Left lung (tissue), 10 donors: ENCODE measurements around the gene C12orf50. TPM values are rescaled to one million over a fixed set of nuclear protein-coding genes. Genes with fewer than 3 reads are reported as not detected.
A peak's percentile ranks its signal among the peaks of the same experiment; 100 is the strongest.
"Not testable (repeated sequence)": the region's sequence is repeated elsewhere in the genome, so short reads cannot be mapped to it uniquely, and the experiment has no call there.

Experiments used
- ATAC-seq: fragments of 200-7000 bp; cut with Tn5 transposase; one replicate; pipeline ENCODE4 v1.9.1; 2020; ENCODE audit warnings: moderate library complexity
- DNase-seq, 4 donors: peaks; one replicate each; pipeline ENCODE4 v3.0.0-alpha.2; 2013 to 2020
- H3K27ac ChIP-seq, 2 donors: fragments of 200-600 bp; sonication (generic) in 1 of 2; one replicate each; pipeline versions ENCODE4 v1.5.0 to v1.8.0; 2020 to 2021
- H3K27me3 ChIP-seq, 2 donors: fragments of 200-600 bp; sonication (generic) in 1 of 2; one replicate each; pipeline versions ENCODE4 v1.5.0 to v1.8.0; 2020 to 2021
- H3K36me3 ChIP-seq, 2 donors: fragments of 200-600 bp; sonication (generic) in 1 of 2; one replicate each; pipeline versions ENCODE4 v1.5.0 to v1.8.0; 2020 to 2021
- H3K4me1 ChIP-seq, 2 donors: fragments of 200-600 bp; one replicate each; pipeline ENCODE4 v1.8.0; 2021
- H3K4me3 ChIP-seq, 2 donors: fragments of 200-600 bp; sonication (generic) in 1 of 2; one replicate each; pipeline versions ENCODE4 v1.5.0 to v1.8.0; 2020 to 2021; ENCODE audit warnings: mild to moderate bottlenecking in 1 of 2
- H3K9me3 ChIP-seq, 2 donors: fragments of 200-600 bp; sonication (generic) in 1 of 2; one replicate each; pipeline versions ENCODE4 v1.5.0 to v1.8.0; 2020 to 2021
- intact Hi-C, 2 donors: fragments of 100-400 bp; cut with DNase I; formaldehyde crosslinking; loops; one replicate each; pipeline versions ENCODE4 v1.11.2 to v1.14.2; 2022
- polyA plus RNA-seq, 6 donors: library from polyadenylated mRNA; unstranded; fragments of 120-200 nt; gene quantifications; one replicate each; pipeline ENCODE4 v1.2.1, GENCODE V29; 2013; ENCODE audit not compliant: insufficient read length in 6 of 6
- total RNA-seq, 2 donors: library from RNA; stranded (reverse); fragmentation: NEBNext Ultra II Directional; extraction: Animal tissue kit (Norgen Biotek cat#: 25700); gene quantifications; one replicate each; pipeline ENCODE4 v1.2.1, GENCODE V29; 2021
- TF ChIP-seq, protein P1 (sequence below), 2 donors: fragments of 200-600 bp; sonication (generic) in 1 of 2; IDR thresholded peaks; one replicate each; pipeline versions ENCODE4 v1.5.0 to v1.8.0; 2021; ENCODE audit warnings: antibody characterized with exemption in 2 of 2
- donor health status: DM: no; HTN: yes; CAD: no.
- donor health status: DM: no; HTN: no; CAD: no.

The C12orf50 gene
- total and polyA plus RNA-seq, 8 donors = 0.12 to 0.65 (median 0.53) TPM; not detected in 1

DNA sequence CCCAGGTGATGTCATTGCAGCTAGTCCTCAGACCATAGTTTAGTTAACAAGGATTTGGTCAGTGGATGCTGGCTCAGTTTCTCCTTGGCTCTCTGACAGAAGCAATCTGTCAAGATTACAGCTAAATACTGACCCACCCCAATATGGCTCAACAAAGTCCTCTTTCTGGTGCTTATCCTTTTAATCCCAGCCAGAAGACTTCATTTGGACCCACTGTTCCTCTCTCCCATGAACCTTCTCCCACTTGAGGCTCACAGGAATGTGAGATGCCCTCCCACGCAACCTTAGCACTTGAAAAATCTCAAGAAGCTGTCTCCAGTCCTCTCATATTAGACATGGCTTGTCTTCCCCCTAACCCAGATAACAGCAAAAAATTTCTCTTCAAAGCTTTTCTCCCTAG lies 47.7 kb downstream of the C12orf50 start:
- Histone ChIP-seq H3K36me3 (no peaks in the 10 kb centered on the region), H3K27me3 (no peaks in the 10 kb centered on the region), H3K4me1 (no peaks in the 10 kb centered on the region), H3K4me3 (no peak overlapping the region), H3K9me3 (no peaks in the 10 kb centered on the region), H3K27ac (no peak overlapping the region)
- ATAC-seq = no peak
- intact Hi-C loops = no loop called here
- TF ChIP-seq, protein P1, sequence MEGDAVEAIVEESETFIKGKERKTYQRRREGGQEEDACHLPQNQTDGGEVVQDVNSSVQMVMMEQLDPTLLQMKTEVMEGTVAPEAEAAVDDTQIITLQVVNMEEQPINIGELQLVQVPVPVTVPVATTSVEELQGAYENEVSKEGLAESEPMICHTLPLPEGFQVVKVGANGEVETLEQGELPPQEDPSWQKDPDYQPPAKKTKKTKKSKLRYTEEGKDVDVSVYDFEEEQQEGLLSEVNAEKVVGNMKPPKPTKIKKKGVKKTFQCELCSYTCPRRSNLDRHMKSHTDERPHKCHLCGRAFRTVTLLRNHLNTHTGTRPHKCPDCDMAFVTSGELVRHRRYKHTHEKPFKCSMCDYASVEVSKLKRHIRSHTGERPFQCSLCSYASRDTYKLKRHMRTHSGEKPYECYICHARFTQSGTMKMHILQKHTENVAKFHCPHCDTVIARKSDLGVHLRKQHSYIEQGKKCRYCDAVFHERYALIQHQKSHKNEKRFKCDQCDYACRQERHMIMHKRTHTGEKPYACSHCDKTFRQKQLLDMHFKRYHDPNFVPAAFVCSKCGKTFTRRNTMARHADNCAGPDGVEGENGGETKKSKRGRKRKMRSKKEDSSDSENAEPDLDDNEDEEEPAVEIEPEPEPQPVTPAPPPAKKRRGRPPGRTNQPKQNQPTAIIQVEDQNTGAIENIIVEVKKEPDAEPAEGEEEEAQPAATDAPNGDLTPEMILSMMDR (IDR thresholded peaks at IDR 0.05) = no peak
- no peak for DNase-seq

DNA sequence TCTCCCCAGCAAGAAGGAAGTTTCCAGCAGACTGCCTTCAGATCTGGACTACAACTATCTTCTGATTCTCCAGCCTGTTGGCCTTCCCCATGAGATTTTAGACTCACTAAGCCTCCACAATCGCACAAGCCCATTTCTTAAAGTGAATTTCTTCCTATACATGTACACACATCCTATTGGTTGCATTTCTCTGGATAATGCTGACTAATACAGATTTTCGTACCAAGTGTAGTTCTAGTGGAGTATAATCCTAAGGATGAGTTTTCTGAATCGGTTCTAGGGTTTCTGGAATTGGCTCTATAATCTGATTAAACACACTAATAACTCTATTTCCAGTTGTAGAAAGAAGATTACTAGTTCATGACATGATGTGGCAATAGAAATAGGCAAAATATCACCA lies 53.3 kb downstream of the C12orf50 start:
- peaks cover 0 to 2% of the 10 kb centered on the region in 2 donors for H3K9me3 ChIP-seq
- no peaks in the 10 kb centered on the region for H3K27me3 ChIP-seq
- TF ChIP-seq, protein P1 (IDR thresholded peaks at IDR 0.05) = no peak
- H3K27ac ChIP-seq = no peak overlapping the region
- no peaks in the 10 kb centered on the region for H3K36me3 ChIP-seq
- DNase-seq (no peak), ATAC-seq (no peak)
- intact Hi-C loops = no loop called here
- H3K4me1 ChIP-seq = no peaks in the 10 kb centered on the region
- H3K4me3 ChIP-seq = no peak overlapping the region

DNA sequence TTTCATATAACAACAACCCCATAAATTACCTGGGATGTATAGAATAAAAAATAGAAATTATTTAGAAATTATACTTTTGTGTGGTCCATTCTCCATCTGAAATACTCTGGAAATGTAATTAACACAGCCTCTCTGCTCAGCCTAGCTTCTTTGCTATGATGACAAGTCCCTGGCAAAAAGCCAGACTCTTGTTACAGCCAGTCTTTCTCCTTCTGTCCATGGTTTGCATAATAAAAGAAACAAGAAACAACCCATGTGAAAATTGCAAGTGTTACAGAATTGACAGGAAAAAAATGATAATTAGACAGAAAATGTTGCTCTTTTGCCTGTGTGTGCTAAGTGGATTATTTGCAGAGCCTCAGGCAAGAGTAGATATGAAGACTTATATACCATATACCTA lies 61.3 kb downstream of the C12orf50 start:
- no peaks in the 10 kb centered on the region for H3K27me3 ChIP-seq
- TF ChIP-seq, protein P1 (IDR thresholded peaks at IDR 0.05) = no peak
- H3K27ac ChIP-seq = no peak overlapping the region
- DNase-seq = no peak
- intact Hi-C loops = no loop called here
- H3K36me3 ChIP-seq = no peaks in the 10 kb centered on the region
- H3K4me3 ChIP-seq = no peak overlapping the region
- ATAC-seq = no peak
- no peaks in the 10 kb centered on the region for H3K4me1 ChIP-seq
- H3K9me3 ChIP-seq = no peaks in the 10 kb centered on the region

DNA sequence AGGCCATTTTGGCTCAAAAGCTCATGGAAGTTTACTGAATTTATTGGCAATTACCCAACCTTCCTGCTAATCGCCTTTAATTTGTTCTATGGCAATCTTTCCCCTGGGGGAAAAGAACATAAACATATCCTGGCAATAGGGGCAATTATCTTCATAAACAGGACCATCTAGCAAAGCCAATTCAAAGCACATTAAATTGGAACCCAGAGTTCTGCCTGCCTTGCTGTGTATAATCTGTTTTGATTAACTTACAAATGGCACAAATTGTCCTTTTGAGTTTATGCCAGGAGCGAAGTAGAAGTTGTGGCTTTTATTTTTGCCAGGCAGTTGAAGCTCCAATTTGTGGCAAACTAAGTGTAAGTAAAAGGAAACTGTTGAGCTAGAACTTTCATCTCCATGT lies 68.6 kb downstream of the C12orf50 start:
- intact Hi-C loops = no loop called here
- H3K9me3 ChIP-seq = no peaks in the 10 kb centered on the region

DNA sequence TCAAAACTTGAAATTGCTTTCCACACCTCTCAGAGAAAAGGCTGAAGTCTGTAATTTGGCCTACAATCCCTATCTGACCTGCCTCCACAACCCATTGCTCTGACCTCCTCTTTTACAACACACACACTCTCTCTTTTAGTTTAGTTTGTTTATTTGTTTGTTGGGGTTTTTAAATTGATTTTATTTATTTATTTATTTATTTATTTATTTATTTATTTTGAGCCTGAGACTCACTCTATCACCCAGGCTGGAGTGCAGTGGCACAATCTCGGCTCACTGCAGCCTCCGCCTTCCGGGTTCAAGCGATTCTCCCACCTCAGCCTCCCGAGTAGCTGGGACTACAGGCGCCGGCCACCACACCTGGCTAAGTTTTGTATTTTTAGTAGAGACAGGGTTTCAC lies 75.2 kb downstream of the C12orf50 start:
- intact Hi-C loops, H3K36me3 ChIP-seq, H3K27me3 ChIP-seq, H3K4me1 ChIP-seq, H3K27ac ChIP-seq, DNase-seq, H3K9me3 ChIP-seq, H3K4me3 ChIP-seq, ATAC-seq: not testable (repeated sequence)

More for the DNA sequence above, 68.6 kb downstream of the C12orf50 start:
- H3K36me3 ChIP-seq = no peaks in the 10 kb centered on the region
- no peaks in the 10 kb centered on the region for H3K4me1 ChIP-seq
- H3K27ac ChIP-seq = no peak overlapping the region
- no peak overlapping the region for H3K4me3 ChIP-seq
- ATAC-seq = no peak
- DNase-seq = no peak
- TF ChIP-seq, protein P1 (IDR thresholded peaks at IDR 0.05) = no peak
- H3K27me3 ChIP-seq = no peaks in the 10 kb centered on the region

DNA sequence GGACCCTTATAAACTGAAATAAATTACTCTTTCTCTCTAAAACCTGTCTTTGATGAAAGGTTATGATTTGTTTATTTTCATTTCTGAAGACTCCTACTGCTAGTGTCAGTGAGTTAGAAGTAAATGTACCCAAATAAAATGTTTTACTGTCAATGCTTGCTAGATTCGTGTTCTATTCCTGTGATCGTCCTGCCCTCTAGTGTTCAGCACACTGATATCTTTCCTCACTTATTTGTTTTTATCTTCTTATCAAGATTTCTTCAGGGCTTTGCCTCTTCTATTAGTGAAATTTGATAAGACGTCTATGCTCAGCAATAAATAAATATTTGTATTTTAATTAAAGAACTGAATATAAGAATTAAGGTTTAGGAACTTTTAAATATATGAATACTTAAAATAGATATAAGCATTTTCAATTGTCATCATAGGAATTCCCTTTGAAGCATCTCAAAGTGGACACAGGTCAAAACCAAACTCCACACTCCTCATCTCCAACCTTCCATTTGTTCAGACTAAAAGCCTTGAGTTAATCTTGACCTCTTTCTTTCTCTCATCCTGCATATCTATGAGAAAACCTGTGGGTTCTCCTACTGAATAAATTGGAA lies 75.8 kb downstream of the C12orf50 start:
- no peak for ATAC-seq
- no peaks in the 10 kb centered on the region for H3K36me3 ChIP-seq
- TF ChIP-seq, protein P1 (IDR thresholded peaks at IDR 0.05) = peak in 1 of 2 donors; percentile 18
- no peaks in the 10 kb centered on the region for H3K4me1 ChIP-seq
- H3K27me3 ChIP-seq = no peaks in the 10 kb centered on the region
- peak in 2 of 4 donors; percentile 42 to 59 for DNase-seq
- intact Hi-C loops = no loop called here
- H3K4me3 ChIP-seq = no peak overlapping the region
- no peaks in the 10 kb centered on the region for H3K9me3 ChIP-seq
- no peak overlapping the region for H3K27ac ChIP-seq
